ENCODE results near the gene ZNF217. TPM values are rescaled to one million over a fixed set of nuclear protein-coding genes. Genes with fewer than 3 reads are reported as not detected.
A peak's percentile ranks its signal among the peaks of the same experiment; 100 is the strongest.

ZNF217 gene
- total and polyA plus RNA-seq, 9 of the 15 experiments (the other 6 are each of a cell fraction or from before 2014, with no cell fraction given): 3.0 to 41.8 (median 16.8) TPM

GRCh38 chr20:53524589-53525312, 68.9 kb downstream of the ZNF217 start (continued):
- peak; percentile 47 for TF ChIP-seq USF2 (CRISPR knock-in tag; IDR thresholded peaks at IDR 0.05)
- TF ChIP-seq, protein P1, sequence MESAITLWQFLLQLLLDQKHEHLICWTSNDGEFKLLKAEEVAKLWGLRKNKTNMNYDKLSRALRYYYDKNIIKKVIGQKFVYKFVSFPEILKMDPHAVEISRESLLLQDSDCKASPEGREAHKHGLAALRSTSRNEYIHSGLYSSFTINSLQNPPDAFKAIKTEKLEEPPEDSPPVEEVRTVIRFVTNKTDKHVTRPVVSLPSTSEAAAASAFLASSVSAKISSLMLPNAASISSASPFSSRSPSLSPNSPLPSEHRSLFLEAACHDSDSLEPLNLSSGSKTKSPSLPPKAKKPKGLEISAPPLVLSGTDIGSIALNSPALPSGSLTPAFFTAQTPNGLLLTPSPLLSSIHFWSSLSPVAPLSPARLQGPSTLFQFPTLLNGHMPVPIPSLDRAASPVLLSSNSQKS (CRISPR knock-in tag; IDR thresholded peaks at IDR 0.05): no peak
- TF ChIP-seq MYNN (IDR thresholded peaks at IDR 0.05): no peak
- no peak for TF ChIP-seq MYNN (CRISPR knock-in tag; IDR thresholded peaks at IDR 0.05)
- TF ChIP-seq L3MBTL2 (IDR thresholded peaks at IDR 0.05): no peak
- TF ChIP-seq NFE2L1 (tag; IDR thresholded peaks at IDR 0.05; ENCODE audit: borderline replicate concordance, low read depth): no peak
- peak; percentile 20; the same call in 1 of the 2 replicates for TF ChIP-seq C11orf30 (IDR thresholded peaks at IDR 0.05; ENCODE audit: low read depth)
- peak; percentile 24; the same call in 1 of the 2 replicates for TF ChIP-seq ATF7 (IDR thresholded peaks at IDR 0.05)
- TF ChIP-seq, protein P2, sequence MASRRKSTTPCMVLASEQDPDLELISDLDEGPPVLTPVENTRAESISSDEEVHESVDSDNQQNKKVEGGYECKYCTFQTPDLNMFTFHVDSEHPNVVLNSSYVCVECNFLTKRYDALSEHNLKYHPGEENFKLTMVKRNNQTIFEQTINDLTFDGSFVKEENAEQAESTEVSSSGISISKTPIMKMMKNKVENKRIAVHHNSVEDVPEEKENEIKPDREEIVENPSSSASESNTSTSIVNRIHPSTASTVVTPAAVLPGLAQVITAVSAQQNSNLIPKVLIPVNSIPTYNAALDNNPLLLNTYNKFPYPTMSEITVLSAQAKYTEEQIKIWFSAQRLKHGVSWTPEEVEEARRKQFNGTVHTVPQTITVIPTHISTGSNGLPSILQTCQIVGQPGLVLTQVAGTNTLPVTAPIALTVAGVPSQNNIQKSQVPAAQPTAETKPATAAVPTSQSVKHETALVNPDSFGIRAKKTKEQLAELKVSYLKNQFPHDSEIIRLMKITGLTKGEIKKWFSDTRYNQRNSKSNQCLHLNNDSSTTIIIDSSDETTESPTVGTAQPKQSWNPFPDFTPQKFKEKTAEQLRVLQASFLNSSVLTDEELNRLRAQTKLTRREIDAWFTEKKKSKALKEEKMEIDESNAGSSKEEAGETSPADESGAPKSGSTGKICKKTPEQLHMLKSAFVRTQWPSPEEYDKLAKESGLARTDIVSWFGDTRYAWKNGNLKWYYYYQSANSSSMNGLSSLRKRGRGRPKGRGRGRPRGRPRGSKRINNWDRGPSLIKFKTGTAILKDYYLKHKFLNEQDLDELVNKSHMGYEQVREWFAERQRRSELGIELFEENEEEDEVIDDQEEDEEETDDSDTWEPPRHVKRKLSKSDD (conservative IDR thresholded peaks at IDR 0.05; ENCODE audit: low read length): no peak
- TF ChIP-seq ZNF551 (CRISPR knock-in tag; IDR thresholded peaks at IDR 0.05): no peak
- TF ChIP-seq, protein P3, sequence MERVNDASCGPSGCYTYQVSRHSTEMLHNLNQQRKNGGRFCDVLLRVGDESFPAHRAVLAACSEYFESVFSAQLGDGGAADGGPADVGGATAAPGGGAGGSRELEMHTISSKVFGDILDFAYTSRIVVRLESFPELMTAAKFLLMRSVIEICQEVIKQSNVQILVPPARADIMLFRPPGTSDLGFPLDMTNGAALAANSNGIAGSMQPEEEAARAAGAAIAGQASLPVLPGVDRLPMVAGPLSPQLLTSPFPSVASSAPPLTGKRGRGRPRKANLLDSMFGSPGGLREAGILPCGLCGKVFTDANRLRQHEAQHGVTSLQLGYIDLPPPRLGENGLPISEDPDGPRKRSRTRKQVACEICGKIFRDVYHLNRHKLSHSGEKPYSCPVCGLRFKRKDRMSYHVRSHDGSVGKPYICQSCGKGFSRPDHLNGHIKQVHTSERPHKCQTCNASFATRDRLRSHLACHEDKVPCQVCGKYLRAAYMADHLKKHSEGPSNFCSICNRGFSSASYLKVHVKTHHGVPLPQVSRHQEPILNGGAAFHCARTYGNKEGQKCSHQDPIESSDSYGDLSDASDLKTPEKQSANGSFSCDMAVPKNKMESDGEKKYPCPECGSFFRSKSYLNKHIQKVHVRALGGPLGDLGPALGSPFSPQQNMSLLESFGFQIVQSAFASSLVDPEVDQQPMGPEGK (CRISPR knock-in tag; IDR thresholded peaks at IDR 0.05; ENCODE audit: borderline replicate concordance): no peak
- TF ChIP-seq HDGF (IDR thresholded peaks at IDR 0.05): no peak
- TF ChIP-seq KHSRP (IDR thresholded peaks at IDR 0.05): no peak
- TF ChIP-seq ZNF184 (CRISPR knock-in tag; IDR thresholded peaks at IDR 0.05): no peak
- no peak for TF ChIP-seq SOX6 (IDR thresholded peaks at IDR 0.05)
- peak; percentile 64 for TF ChIP-seq CREM (IDR thresholded peaks at IDR 0.05; ENCODE audit: low read depth)
- TF ChIP-seq PTRF (tag; IDR thresholded peaks at IDR 0.05): no peak
- TF ChIP-seq POLR2B (IDR thresholded peaks at IDR 0.05; ENCODE audit: low read depth, partially characterized antibody): no peak
- TF ChIP-seq PBX2 (CRISPR knock-in tag; IDR thresholded peaks at IDR 0.05; ENCODE audit: low read depth): no peak
- no peak for TF ChIP-seq PBX2 (tag; conservative IDR thresholded peaks at IDR 0.05; ENCODE audit: low read depth)
